ENCODE measurements around the gene COL4A1.

Gene COL4A1

DNA sequence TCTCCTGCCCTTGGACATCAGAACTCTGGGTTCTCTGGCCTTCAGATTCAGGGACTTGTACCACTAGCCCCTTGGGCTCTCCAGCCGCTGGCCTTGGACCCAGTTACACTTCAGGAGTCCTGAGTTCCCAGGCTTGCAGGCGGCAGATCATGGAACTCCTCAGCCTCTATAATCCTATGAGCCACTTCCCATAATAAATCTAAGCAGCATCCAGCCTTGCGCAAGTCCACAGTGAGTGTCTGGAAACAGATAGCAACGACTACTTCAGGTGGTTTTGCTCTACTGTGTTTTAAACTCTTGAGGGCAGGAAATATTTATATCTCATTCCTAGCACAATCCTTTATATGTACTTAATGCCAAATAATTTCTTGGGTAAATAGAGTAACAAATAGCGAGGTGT lies 92.3 kb downstream of the COL4A1 start:
- Histone ChIP-seq H3K4me1 (ENCODE audit: control insufficient read depth in 1 of 2, insufficient read depth in 2 of 2, low read length in 2 of 2) (peaks cover 0 to 15% of the 10 kb centered on the region in 2 donors), H3K36me3 (ENCODE audit: control insufficient read depth in 1 of 2, insufficient read depth in 2 of 2, low read length in 2 of 2) (peaks cover 0 to 5% of the 10 kb centered on the region in 2 donors), H3K27me3 (ENCODE audit: control insufficient read depth in 1 of 2, insufficient read depth in 2 of 2, low read length in 2 of 2) (no peaks in the 10 kb centered on the region), H3K4me3 (ENCODE audit: low read depth in 1 of 2, low read length in 2 of 2) (no peak overlapping the region), H3K27ac (ENCODE audit: low read depth, low read length) (no peak overlapping the region), H3K9me3 (ENCODE audit: control insufficient read depth in 1 of 2, low read length in 2 of 2) (no peaks in the 10 kb centered on the region), H3K9ac (ENCODE audit: low read depth in 1 of 2, low read length in 2 of 2) (no peak overlapping the region)

- Histone ChIP-seq H3K36me3 (ENCODE audit: control insufficient read depth in 1 of 2, insufficient read depth in 2 of 2, low read length in 2 of 2) (peaks cover under 1 to 5% of the 10 kb centered on the region in 2 donors), H3K4me1 (ENCODE audit: control insufficient read depth in 1 of 2, insufficient read depth in 2 of 2, low read length in 2 of 2) (peaks cover 0 to 15% of the 10 kb centered on the region in 2 donors), H3K4me3 (ENCODE audit: low read depth in 1 of 2, low read length in 2 of 2) (no peak overlapping the region), H3K9ac (ENCODE audit: low read depth in 1 of 2, low read length in 2 of 2) (no peak overlapping the region), H3K27ac (ENCODE audit: low read depth, low read length) (no peak overlapping the region), H3K27me3 (ENCODE audit: control insufficient read depth in 1 of 2, insufficient read depth in 2 of 2, low read length in 2 of 2) (no peaks in the 10 kb centered on the region), H3K9me3 (ENCODE audit: control insufficient read depth in 1 of 2, low read length in 2 of 2) (no peaks in the 10 kb centered on the region)
These were observed 93.4 kb downstream of the COL4A1 start for GRCh38 chr13:110213461-110214074.

- H3K4me1 ChIP-seq (ENCODE audit: control insufficient read depth in 1 of 2, insufficient read depth in 2 of 2, low read length in 2 of 2), result peaks cover 0 to 15% of the 10 kb centered on the region in 2 donors
- H3K36me3 ChIP-seq (ENCODE audit: control insufficient read depth in 1 of 2, insufficient read depth in 2 of 2, low read length in 2 of 2), result peaks cover 3 to 5% of the 10 kb centered on the region in 2 donors
These were observed 94.4 kb downstream of the COL4A1 start for GRCh38 chr13:110212529-110212928.

DNA sequence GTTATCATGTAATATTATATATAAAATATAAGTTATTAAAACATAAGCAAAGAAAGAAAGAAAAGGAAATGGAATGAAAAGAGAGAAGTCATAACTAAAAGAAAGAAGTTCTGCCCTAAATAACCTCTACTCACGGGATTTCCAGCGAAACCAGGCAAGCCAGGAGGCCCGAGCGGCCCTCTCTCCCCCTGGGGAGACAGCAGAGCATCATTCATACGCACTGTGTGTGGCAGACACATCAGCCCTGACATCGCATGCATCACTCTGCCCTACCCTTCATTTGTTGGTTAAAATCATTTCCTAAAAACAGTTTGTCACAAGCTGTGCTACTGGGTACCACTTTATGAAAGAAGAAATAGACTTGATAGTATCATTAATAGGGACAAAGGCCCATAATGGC lies 95.2 kb downstream of the COL4A1 start:
- H3K36me3 ChIP-seq (ENCODE audit: control insufficient read depth in 1 of 2, insufficient read depth in 2 of 2, low read length in 2 of 2), result peaks cover 3 to 5% of the 10 kb centered on the region in 2 donors
- H3K27ac ChIP-seq (ENCODE audit: low read depth, low read length), result no peak overlapping the region
- no peaks in the 10 kb centered on the region for H3K9me3 ChIP-seq (ENCODE audit: control insufficient read depth in 1 of 2, low read length in 2 of 2)
- no peak overlapping the region for H3K4me3 ChIP-seq (ENCODE audit: low read depth in 1 of 2, low read length in 2 of 2)
- peaks cover 0 to 7% of the 10 kb centered on the region in 2 donors for H3K4me1 ChIP-seq (ENCODE audit: control insufficient read depth in 1 of 2, insufficient read depth in 2 of 2, low read length in 2 of 2)
- no peaks in the 10 kb centered on the region for H3K27me3 ChIP-seq (ENCODE audit: control insufficient read depth in 1 of 2, insufficient read depth in 2 of 2, low read length in 2 of 2)
- no peak overlapping the region for H3K9ac ChIP-seq (ENCODE audit: low read depth in 1 of 2, low read length in 2 of 2)

More at GRCh38 chr13:110212529-110212928, 94.4 kb downstream of the COL4A1 start:
- no peak overlapping the region for H3K4me3 ChIP-seq (ENCODE audit: low read depth in 1 of 2, low read length in 2 of 2)
- H3K9ac ChIP-seq (ENCODE audit: low read depth in 1 of 2, low read length in 2 of 2), result no peak overlapping the region
- H3K27me3 ChIP-seq (ENCODE audit: control insufficient read depth in 1 of 2, insufficient read depth in 2 of 2, low read length in 2 of 2), result no peaks in the 10 kb centered on the region
- H3K27ac ChIP-seq (ENCODE audit: low read depth, low read length), result no peak overlapping the region
- H3K9me3 ChIP-seq (ENCODE audit: control insufficient read depth in 1 of 2, low read length in 2 of 2), result no peaks in the 10 kb centered on the region

GRCh38 chr13:110211046-110211445 lies 95.9 kb downstream of the COL4A1 start:
- no peak overlapping the region for H3K9ac ChIP-seq (ENCODE audit: low read depth in 1 of 2, low read length in 2 of 2)
- H3K36me3 ChIP-seq (ENCODE audit: control insufficient read depth in 1 of 2, insufficient read depth in 2 of 2, low read length in 2 of 2), result peaks cover 3 to 5% of the 10 kb centered on the region in 2 donors
- peaks cover 0 to 6% of the 10 kb centered on the region in 2 donors for H3K4me1 ChIP-seq (ENCODE audit: control insufficient read depth in 1 of 2, insufficient read depth in 2 of 2, low read length in 2 of 2)
- H3K27ac ChIP-seq (ENCODE audit: low read depth, low read length), result no peak overlapping the region
- no peaks in the 10 kb centered on the region for H3K9me3 ChIP-seq (ENCODE audit: control insufficient read depth in 1 of 2, low read length in 2 of 2)
- no peaks in the 10 kb centered on the region for H3K27me3 ChIP-seq (ENCODE audit: control insufficient read depth in 1 of 2, insufficient read depth in 2 of 2, low read length in 2 of 2)
- H3K4me3 ChIP-seq (ENCODE audit: low read depth in 1 of 2, low read length in 2 of 2), result no peak overlapping the region

DNA sequence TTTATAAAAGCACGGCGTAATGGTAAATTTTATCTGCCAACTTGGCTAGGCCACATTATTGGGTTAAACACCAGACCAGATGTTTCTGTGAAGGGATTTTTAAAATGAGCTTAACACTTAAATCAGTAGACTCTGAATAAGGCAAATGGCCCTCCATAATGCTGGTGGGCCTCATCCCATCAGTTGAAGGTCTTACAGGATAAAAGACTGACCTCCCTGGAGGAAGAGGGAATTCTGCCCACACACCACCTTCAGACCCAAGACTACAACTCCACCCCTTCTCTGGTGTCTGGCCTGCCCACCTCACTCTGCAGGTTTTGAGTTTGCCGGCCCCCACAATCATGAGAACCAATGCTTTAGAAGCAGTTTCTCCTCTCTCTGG lies 96.4 kb downstream of the COL4A1 start:
- peaks cover 3 to 5% of the 10 kb centered on the region in 2 donors for H3K36me3 ChIP-seq (ENCODE audit: control insufficient read depth in 1 of 2, insufficient read depth in 2 of 2, low read length in 2 of 2)
- H3K9ac ChIP-seq (ENCODE audit: low read depth in 1 of 2, low read length in 2 of 2), result no peak overlapping the region
- H3K4me3 ChIP-seq (ENCODE audit: low read depth in 1 of 2, low read length in 2 of 2), result no peak overlapping the region
- H3K9me3 ChIP-seq (ENCODE audit: control insufficient read depth in 1 of 2, low read length in 2 of 2), result no peaks in the 10 kb centered on the region
- H3K4me1 ChIP-seq (ENCODE audit: control insufficient read depth in 1 of 2, insufficient read depth in 2 of 2, low read length in 2 of 2), result peaks cover 0 to 4% of the 10 kb centered on the region in 2 donors
- no peak overlapping the region for H3K27ac ChIP-seq (ENCODE audit: low read depth, low read length)
- H3K27me3 ChIP-seq (ENCODE audit: control insufficient read depth in 1 of 2, insufficient read depth in 2 of 2, low read length in 2 of 2), result no peaks in the 10 kb centered on the region

GRCh38 chr13:110209950-110210603 lies 96.9 kb downstream of the COL4A1 start:
- no peaks in the 10 kb centered on the region for H3K27me3 ChIP-seq (ENCODE audit: control insufficient read depth in 1 of 2, insufficient read depth in 2 of 2, low read length in 2 of 2)
- no peak overlapping the region for H3K4me3 ChIP-seq (ENCODE audit: low read depth in 1 of 2, low read length in 2 of 2)
- H3K9me3 ChIP-seq (ENCODE audit: control insufficient read depth in 1 of 2, low read length in 2 of 2), result no peaks in the 10 kb centered on the region
- no peak overlapping the region for H3K9ac ChIP-seq (ENCODE audit: low read depth in 1 of 2, low read length in 2 of 2)
- peaks cover 3 to 5% of the 10 kb centered on the region in 2 donors for H3K36me3 ChIP-seq (ENCODE audit: control insufficient read depth in 1 of 2, insufficient read depth in 2 of 2, low read length in 2 of 2)
- peaks cover 0 to 4% of the 10 kb centered on the region in 2 donors for H3K4me1 ChIP-seq (ENCODE audit: control insufficient read depth in 1 of 2, insufficient read depth in 2 of 2, low read length in 2 of 2)
- no peak overlapping the region for H3K27ac ChIP-seq (ENCODE audit: low read depth, low read length)

- no peaks in the 10 kb centered on the region for H3K9me3 ChIP-seq (ENCODE audit: control insufficient read depth in 1 of 2, low read length in 2 of 2)
- peaks cover 3 to 5% of the 10 kb centered on the region in 2 donors for H3K36me3 ChIP-seq (ENCODE audit: control insufficient read depth in 1 of 2, insufficient read depth in 2 of 2, low read length in 2 of 2)
- no peak overlapping the region for H3K4me3 ChIP-seq (ENCODE audit: low read depth in 1 of 2, low read length in 2 of 2)
- H3K27ac ChIP-seq (ENCODE audit: low read depth, low read length), result no peak overlapping the region
- H3K27me3 ChIP-seq (ENCODE audit: control insufficient read depth in 1 of 2, insufficient read depth in 2 of 2, low read length in 2 of 2), result no peaks in the 10 kb centered on the region
- H3K4me1 ChIP-seq (ENCODE audit: control insufficient read depth in 1 of 2, insufficient read depth in 2 of 2, low read length in 2 of 2), result peaks cover 0 to 4% of the 10 kb centered on the region in 2 donors
- no peak overlapping the region for H3K9ac ChIP-seq (ENCODE audit: low read depth in 1 of 2, low read length in 2 of 2)
These were observed 98.8 kb downstream of the COL4A1 start for GRCh38 chr13:110208116-110208515.

GRCh38 chr13:110206996-110207395 lies 100.0 kb downstream of the COL4A1 start:
- Histone ChIP-seq H3K27me3 (ENCODE audit: control insufficient read depth in 1 of 2, insufficient read depth in 2 of 2, low read length in 2 of 2) (no peaks in the 10 kb centered on the region), H3K4me3 (ENCODE audit: low read depth in 1 of 2, low read length in 2 of 2) (no peak overlapping the region), H3K4me1 (ENCODE audit: control insufficient read depth in 1 of 2, insufficient read depth in 2 of 2, low read length in 2 of 2) (peaks cover 0 to 4% of the 10 kb centered on the region in 2 donors), H3K36me3 (ENCODE audit: control insufficient read depth in 1 of 2, insufficient read depth in 2 of 2, low read length in 2 of 2) (peaks cover 3 to 5% of the 10 kb centered on the region in 2 donors), H3K27ac (ENCODE audit: low read depth, low read length) (no peak overlapping the region), H3K9ac (ENCODE audit: low read depth in 1 of 2, low read length in 2 of 2) (no peak overlapping the region), H3K9me3 (ENCODE audit: control insufficient read depth in 1 of 2, low read length in 2 of 2) (no peaks in the 10 kb centered on the region)

GRCh38 chr13:110206185-110206584 lies 100.8 kb downstream of the COL4A1 start:
- no peaks in the 10 kb centered on the region for H3K27me3 ChIP-seq (ENCODE audit: control insufficient read depth in 1 of 2, insufficient read depth in 2 of 2, low read length in 2 of 2)
- H3K27ac ChIP-seq (ENCODE audit: low read depth, low read length), result no peak overlapping the region
- peaks cover 0 to 4% of the 10 kb centered on the region in 2 donors for H3K4me1 ChIP-seq (ENCODE audit: control insufficient read depth in 1 of 2, insufficient read depth in 2 of 2, low read length in 2 of 2)
- peaks cover 3% of the 10 kb centered on the region in 2 donors for H3K36me3 ChIP-seq (ENCODE audit: control insufficient read depth in 1 of 2, insufficient read depth in 2 of 2, low read length in 2 of 2)
- no peaks in the 10 kb centered on the region for H3K9me3 ChIP-seq (ENCODE audit: control insufficient read depth in 1 of 2, low read length in 2 of 2)
- H3K4me3 ChIP-seq (ENCODE audit: low read depth in 1 of 2, low read length in 2 of 2), result no peak overlapping the region
- no peak overlapping the region for H3K9ac ChIP-seq (ENCODE audit: low read depth in 1 of 2, low read length in 2 of 2)

Data from duodenal mucosa (tissue), 2 donors.